Thyroid gland (tissue), 4 donors: ENCODE results near the gene DOCK8. TPM values are rescaled to one million over a fixed set of nuclear protein-coding genes. Genes with fewer than 3 reads are reported as not detected.

ENCODE experiments used
- DNase-seq, 2 donors: peaks; one replicate each; pipeline ENCODE4 v3.0.0-alpha.2; 2019
- H3K27ac ChIP-seq, 3 donors: fragments of 200-600 bp; sonication (generic); 1 replicate in 2 of 3; 2 replicates in 1 of 3; pipeline ENCODE4 v1.5.1; 2016 to 2019; ENCODE audit warnings: mild to moderate bottlenecking in 1 of 3, moderate library complexity in 1 of 3
- H3K27me3 ChIP-seq: fragments of 200-600 bp; sonication (generic); one replicate; pipeline ENCODE4 v1.5.1; 2019
- H3K36me3 ChIP-seq, 2 donors: fragments of 200-600 bp; sonication (generic); one replicate each; pipeline ENCODE4 v1.5.1; 2016 to 2019
- H3K4me1 ChIP-seq, 2 donors: fragments of 200-600 bp; sonication (generic); one replicate each; pipeline ENCODE4 v1.5.1; 2017 to 2019
- H3K4me3 ChIP-seq, 3 donors: fragments of 200-600 bp; sonication (generic); replicated peaks in 1 of 3; 1 replicate in 2 of 3; 2 replicates in 1 of 3; pipeline ENCODE4 v1.5.1; 2016; ENCODE audit warnings: mild to moderate bottlenecking in 1 of 3
- H3K9me3 ChIP-seq: fragments of 200-600 bp; sonication (generic); one replicate; pipeline ENCODE4 v1.5.1; 2017
- CTCF ChIP-seq, 6 experiments: fragments of 200-600 bp in 3 of 6; fragments of 450-650 bp in 3 of 6; sonication (generic) in 3 of 6; IDR thresholded peaks; one replicate each; pipeline ENCODE4 v1.5.1; 2016 to 2019; ENCODE audit warnings: antibody characterized with exemption in 6 of 6, mild to moderate bottlenecking in 2 of 6, inconsistent platforms in 1 of 6, moderate library complexity in 1 of 6
- POLR2A ChIP-seq, 2 donors: fragments of 450-650 bp; IDR thresholded peaks; one replicate each; pipeline ENCODE4 v1.6.1; 2017; ENCODE audit warnings: antibody characterized with exemption in 2 of 2, mild to moderate bottlenecking in 2 of 2, moderate library complexity in 1 of 2
- WGBS, 2 donors: methylation state at CpG; one replicate each; pipeline ENCODE4 v1.1.5; 2017; 5-methylcytosine and 5-hydroxymethylcytosine counted together
- intact Hi-C: fragments of 100-400 bp; cut with DNase I; formaldehyde crosslinking; loops from one replicate; pipeline ENCODE4 v1.15.1; 2023
- total RNA-seq, 4 donors: library from RNA; depleted of rRNA; stranded (reverse); fragments of >200 nt; gene quantifications; one replicate each; pipeline ENCODE4 v1.2.3, GENCODE V29; 2016

The DOCK8 gene
- total RNA-seq, 4 donors from 2014 or later, result 10.1 to 19.5 (median 16.0) TPM

- Histone ChIP-seq H3K27me3 (no peaks in the 10 kb centered on the region), H3K27ac (no peak overlapping the region), H3K9me3 (no peaks in the 10 kb centered on the region), H3K4me1 (no peaks in the 10 kb centered on the region), H3K36me3 (no peaks in the 10 kb centered on the region), H3K4me3 (no peak overlapping the region)
- TF ChIP-seq CTCF (IDR thresholded peaks at IDR 0.05) (no peak), POLR2A (IDR thresholded peaks at IDR 0.05) (no peak)
- WGBS, 2 donors, result 50 to 59% methylated on average over 6 of the region's 6 CpGs
- intact Hi-C loops, result no loop called here
- DNase-seq, result no peak
Measured at GRCh38 chr9:297104-297972, 82.7 kb downstream of the DOCK8 start.

- no peak for TF ChIP-seq CTCF (IDR thresholded peaks at IDR 0.05)
- no peak for TF ChIP-seq POLR2A (IDR thresholded peaks at IDR 0.05)
- no peaks in the 10 kb centered on the region for H3K36me3 ChIP-seq
Measured at GRCh38 chr9:303502-303901, 88.8 kb downstream of the DOCK8 start.

GRCh38 chr9:304106-304505, 89.4 kb downstream of the DOCK8 start:
- Histone ChIP-seq H3K27ac (no peak overlapping the region), H3K36me3 (no peaks in the 10 kb centered on the region), H3K9me3 (no peaks in the 10 kb centered on the region), H3K27me3 (no peaks in the 10 kb centered on the region), H3K4me3 (no peak overlapping the region), H3K4me1 (no peaks in the 10 kb centered on the region)
- intact Hi-C loops, result no loop called here
- WGBS, 2 donors, result 66 to 69% methylated on average over 4 of the region's 4 CpGs
- TF ChIP-seq CTCF (IDR thresholded peaks at IDR 0.05), result no peak
- TF ChIP-seq POLR2A (IDR thresholded peaks at IDR 0.05), result no peak
- DNase-seq, result no peak

More at GRCh38 chr9:303502-303901, 88.8 kb downstream of the DOCK8 start:
- no peak for DNase-seq
- intact Hi-C loops, result no loop called here
- no peaks in the 10 kb centered on the region for H3K9me3 ChIP-seq
- H3K27ac ChIP-seq, result no peak overlapping the region
- WGBS, 2 donors, result 89 to 94% methylated on average over 5 of the region's 5 CpGs
- no peaks in the 10 kb centered on the region for H3K4me1 ChIP-seq
- H3K27me3 ChIP-seq, result no peaks in the 10 kb centered on the region
- no peak overlapping the region for H3K4me3 ChIP-seq

GRCh38 chr9:304519-305185, 90.0 kb downstream of the DOCK8 start:
- TF ChIP-seq POLR2A (IDR thresholded peaks at IDR 0.05) (no peak), CTCF (IDR thresholded peaks at IDR 0.05) (no peak)
- peak; percentile 5 to 9 for DNase-seq
- Histone ChIP-seq H3K27me3 (no peaks in the 10 kb centered on the region), H3K4me3 (no peak overlapping the region), H3K9me3 (no peaks in the 10 kb centered on the region), H3K4me1 (no peaks in the 10 kb centered on the region), H3K36me3 (no peaks in the 10 kb centered on the region), H3K27ac (no peak overlapping the region)
- 46 to 58% methylated on average over 10 of the region's 10 CpGs for WGBS, 2 donors
- intact Hi-C loops, result no loop called here

- peak; percentile 4 to 11 for DNase-seq
- Histone ChIP-seq H3K27ac (no peak overlapping the region), H3K4me1 (no peaks in the 10 kb centered on the region), H3K9me3 (no peaks in the 10 kb centered on the region), H3K27me3 (no peaks in the 10 kb centered on the region), H3K4me3 (no peak overlapping the region), H3K36me3 (no peaks in the 10 kb centered on the region)
- peak in 2 of 6 experiments; percentile 9 to 40 for TF ChIP-seq CTCF (IDR thresholded peaks at IDR 0.05)
- no peak for TF ChIP-seq POLR2A (IDR thresholded peaks at IDR 0.05)
- intact Hi-C loops, result no loop called here
- WGBS, 2 donors, result 86 to 87% methylated on average over 7 of the region's 7 CpGs
Measured at GRCh38 chr9:306907-307306, 92.2 kb downstream of the DOCK8 start.
